ENCODE results near the gene PLXND1.

PLXND1 gene

GRCh38 chr3:129627350-129628168, 21.1 kb upstream of the PLXND1 start:
- peak; percentile 79 for DNase-seq

GRCh38 chr3:129626744-129627349, 20.4 kb upstream of the PLXND1 start:
- DNase-seq = peak; percentile 79

GRCh38 chr3:129625072-129625874, 18.8 kb upstream of the PLXND1 start:
- DNase-seq = no peak

- no peak for DNase-seq
Measured at GRCh38 chr3:129624347-129625071, 18.0 kb upstream of the PLXND1 start.

GRCh38 chr3:129623447-129624118, 17.1 kb upstream of the PLXND1 start:
- DNase-seq = no peak

- no peak for DNase-seq
Measured at GRCh38 chr3:129622933-129623332, 16.5 kb upstream of the PLXND1 start.

GRCh38 chr3:129622226-129622874, 15.9 kb upstream of the PLXND1 start:
- DNase-seq = no peak

GRCh38 chr3:129621626-129622225, 15.2 kb upstream of the PLXND1 start:
- no peak for DNase-seq

GRCh38 chr3:129620828-129621559, 14.5 kb upstream of the PLXND1 start:
- DNase-seq = no peak

- DNase-seq = no peak
Measured at GRCh38 chr3:129619726-129620162, 13.3 kb upstream of the PLXND1 start.

- no peak for DNase-seq
Measured at GRCh38 chr3:129618901-129619671, 12.6 kb upstream of the PLXND1 start.

- no peak for DNase-seq
Measured at GRCh38 chr3:129618186-129618820, 11.8 kb upstream of the PLXND1 start.

GRCh38 chr3:129617381-129618185, 11.1 kb upstream of the PLXND1 start:
- DNase-seq = no peak

- DNase-seq = no peak
Measured at GRCh38 chr3:129616713-129617112, 10.2 kb upstream of the PLXND1 start.

- no peak for DNase-seq
Measured at GRCh38 chr3:129616291-129616690, 9.8 kb upstream of the PLXND1 start.

- no peak for DNase-seq
Measured at GRCh38 chr3:129615751-129616281, 9.3 kb upstream of the PLXND1 start.

GRCh38 chr3:129614927-129615363, 8.5 kb upstream of the PLXND1 start:
- DNase-seq = no peak

GRCh38 chr3:129614435-129614834, 8.0 kb upstream of the PLXND1 start:
- DNase-seq = no peak

Data from midbrain (tissue), 1 donor.